Kidney epithelial cell (primary cell): Measurements from ENCODE around the gene TMC4. TPM values are rescaled to one million over a fixed set of nuclear protein-coding genes. Genes with fewer than 3 reads are reported as not detected.
"Not testable (repeated sequence)": the region's sequence is repeated elsewhere in the genome, so short reads cannot be mapped to it uniquely, and the experiment has no call there.

Experiments
- DNase-seq: peaks from one replicate; pipeline ENCODE4 v3.0.0-alpha.2; 2010; ENCODE audit warnings: low read depth
- H3K27me3 ChIP-seq: 2 replicates; pipeline ENCODE4 v1.6.0; 2011; ENCODE audit warnings: low read length; ENCODE audit not compliant: control insufficient read depth, insufficient read depth
- H3K36me3 ChIP-seq: 2 replicates; pipeline ENCODE4 v1.5.1; 2011; ENCODE audit warnings: low read length; ENCODE audit not compliant: control insufficient read depth, insufficient read depth
- H3K4me3 ChIP-seq: 2 replicates; pipeline ENCODE4 v1.5.1; 2011; ENCODE audit warnings: low read depth, mild to moderate bottlenecking, control low read depth, low read length
- CTCF ChIP-seq: IDR thresholded peaks from 2 replicates; pipeline ENCODE4 v1.5.1; 2011; ENCODE audit warnings: mild to moderate bottlenecking, moderate library complexity, low read length, control low read depth, inconsistent platforms; ENCODE audit not compliant: insufficient read depth, poor library complexity, severe bottlenecking
- total RNA-seq: library from RNA; depleted of rRNA; stranded (reverse); fragments of >200 nt; gene quantifications from 2 replicates; pipeline ENCODE4 v1.2.3, GENCODE V29; 2015

The TMC4 gene
- total RNA-seq, 1 donor from 2014 or later: 33.9 TPM

DNA sequence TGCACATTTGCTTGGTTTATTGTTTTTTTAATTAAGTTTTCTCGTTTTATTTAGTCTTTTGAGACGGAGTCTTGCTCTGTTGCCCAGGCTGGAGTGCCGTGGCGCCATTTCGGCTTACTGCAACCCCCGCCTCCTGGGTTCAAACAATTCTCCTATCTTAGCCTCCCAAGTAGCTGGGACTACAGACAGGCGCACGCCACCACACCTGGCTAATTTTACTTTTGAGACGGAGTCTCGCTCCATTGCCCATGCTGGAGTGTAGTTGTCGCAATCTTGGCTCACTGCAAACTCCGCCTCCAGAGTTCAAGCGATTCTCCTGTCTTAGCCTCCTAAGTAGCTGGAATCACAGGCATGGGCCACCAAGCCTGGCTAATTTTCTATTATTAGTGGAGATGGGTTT, 29.0 kb upstream of the TMC4 start:
- no peak for DNase-seq
- TF ChIP-seq CTCF: no peak
- Histone ChIP-seq H3K4me3 (peak overlapping the region; percentile 66), H3K27me3 (no peaks in the 10 kb centered on the region), H3K36me3 (peaks cover 3% of the 10 kb centered on the region)

- TF ChIP-seq CTCF: no peak
- Histone ChIP-seq H3K27me3 (no peaks in the 10 kb centered on the region), H3K4me3 (peak overlapping the region; percentile 66), H3K36me3 (peaks cover 3% of the 10 kb centered on the region)
- DNase-seq: no peak
These were observed 28.3 kb upstream of the TMC4 start for GRCh38 chr19:54201172-54201701.

DNA sequence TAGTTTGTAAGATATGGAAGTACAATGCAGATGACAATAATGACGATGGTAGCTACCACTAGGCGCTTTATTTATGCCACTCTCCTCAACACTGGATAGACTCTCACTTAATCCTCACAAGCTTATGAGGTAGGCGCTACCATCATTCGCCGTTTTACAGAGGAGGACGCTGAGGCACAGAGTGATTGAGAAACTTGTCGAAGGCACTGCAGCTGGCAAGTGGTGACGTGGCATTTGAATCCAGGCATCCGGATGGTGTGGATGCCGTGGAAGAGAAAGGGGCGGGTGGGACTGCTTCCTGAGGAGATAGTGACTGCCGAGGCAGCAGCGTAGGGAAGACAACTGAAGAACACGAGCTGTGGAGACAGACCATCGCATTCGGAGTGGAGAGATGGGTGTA, 26.4 kb upstream of the TMC4 start:
- Histone ChIP-seq H3K4me3 (no peak overlapping the region), H3K27me3 (no peaks in the 10 kb centered on the region), H3K36me3 (peaks cover 3% of the 10 kb centered on the region)
- no peak for TF ChIP-seq CTCF
- DNase-seq: no peak

DNA sequence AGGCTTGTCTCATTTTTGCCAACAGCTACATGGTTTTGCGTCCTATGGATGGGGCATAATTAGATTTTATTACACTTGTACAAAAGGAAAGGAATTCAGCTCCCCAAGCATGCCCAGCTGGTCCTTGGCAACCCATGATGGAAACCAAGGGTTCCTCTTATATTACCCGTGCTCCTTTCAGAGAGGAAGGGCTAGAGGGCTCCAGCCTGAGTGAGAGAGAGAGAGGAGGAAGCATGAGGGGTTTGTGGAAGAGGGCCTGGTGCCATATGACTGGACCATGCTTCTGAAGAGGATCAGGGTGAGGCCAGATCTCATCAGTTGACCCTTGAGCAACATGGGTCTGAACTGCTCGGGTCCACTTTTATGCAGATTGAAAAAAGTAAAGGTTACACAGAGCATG, 24.2 kb upstream of the TMC4 start:
- no peak for TF ChIP-seq CTCF
- H3K4me3 ChIP-seq: no peak overlapping the region
- DNase-seq: no peak
- no peaks in the 10 kb centered on the region for H3K27me3 ChIP-seq
- H3K36me3 ChIP-seq: no peaks in the 10 kb centered on the region

- Histone ChIP-seq H3K36me3 (no peaks in the 10 kb centered on the region), H3K27me3 (no peaks in the 10 kb centered on the region), H3K4me3 (no peak overlapping the region)
- no peak for DNase-seq
- TF ChIP-seq CTCF: no peak
These were observed 23.6 kb upstream of the TMC4 start for GRCh38 chr19:54196536-54196935.

DNA sequence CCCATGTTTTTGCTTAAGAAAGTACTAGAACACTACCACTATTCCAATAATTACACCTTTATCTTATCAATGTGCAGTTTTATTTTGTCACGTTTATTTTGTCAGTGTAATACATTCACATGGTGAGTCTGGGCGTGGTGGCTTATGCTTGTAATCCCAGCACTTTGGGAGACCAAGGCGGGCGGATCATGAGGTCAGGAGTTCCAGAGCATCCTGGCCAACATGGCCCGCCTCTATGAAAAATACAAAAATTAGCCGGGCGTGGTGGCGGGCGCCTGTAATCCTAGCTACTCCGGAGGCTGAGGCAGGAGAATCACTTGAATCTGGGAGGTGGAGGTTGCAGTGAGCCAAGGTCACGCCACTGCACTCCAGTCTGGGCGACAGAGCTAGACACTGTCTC, 21.5 kb upstream of the TMC4 start:
- H3K27me3 ChIP-seq, DNase-seq, H3K36me3 ChIP-seq, H3K4me3 ChIP-seq: not testable (repeated sequence)
